ENCODE results near the gene KRTAP1-5.
"Not testable (repeated sequence)": the region's sequence is repeated elsewhere in the genome, so short reads cannot be mapped to it uniquely, and the experiment has no call there.

The KRTAP1-5 gene

GRCh38 chr17:41002814-41003213, 24.2 kb downstream of the KRTAP1-5 start:
- no peak for FAIRE-seq

GRCh38 chr17:41001795-41002194, 25.2 kb downstream of the KRTAP1-5 start:
- FAIRE-seq = no peak

GRCh38 chr17:40999563-40999962, 27.4 kb downstream of the KRTAP1-5 start, which contains the start of gene KRTAP3-2:
Gene KRTAP3-2 (minus strand): TSS chr17:40999906. CDS start chr17:40999853, 53 bp downstream.
- not testable (repeated sequence) for FAIRE-seq

GRCh38 chr17:40997361-40997760, 29.6 kb downstream of the KRTAP1-5 start:
- no peak for FAIRE-seq

GRCh38 chr17:40996829-40997228, 30.2 kb downstream of the KRTAP1-5 start:
- FAIRE-seq = no peak

- no peak for FAIRE-seq
Observed at GRCh38 chr17:40995116-40995515, 31.9 kb downstream of the KRTAP1-5 start.

GRCh38 chr17:40993839-40994238, 33.2 kb downstream of the KRTAP1-5 start, which contains the start of gene KRTAP3-3:
Gene KRTAP3-3 (minus strand): TSS chr17:40994164. CDS start chr17:40994097, 67 bp downstream.
- no peak for FAIRE-seq

- FAIRE-seq = no peak
Observed at GRCh38 chr17:40993084-40993483, 33.9 kb downstream of the KRTAP1-5 start.

GRCh38 chr17:40992666-40993065, 34.3 kb downstream of the KRTAP1-5 start:
- FAIRE-seq = no peak

GRCh38 chr17:40986920-40987319, 40.1 kb downstream of the KRTAP1-5 start:
- no peak for FAIRE-seq

- FAIRE-seq = no peak
Observed at GRCh38 chr17:40984226-40984625, 42.8 kb downstream of the KRTAP1-5 start, which contains the start of gene KRT40. Gene KRT40 (minus strand): TSS chr17:40984326. CDS start chr17:40984273, 53 bp downstream.

- FAIRE-seq = no peak
Observed at GRCh38 chr17:40981115-40981514, 45.9 kb downstream of the KRTAP1-5 start.

- FAIRE-seq = no peak
Observed at GRCh38 chr17:40980596-40980995, 46.4 kb downstream of the KRTAP1-5 start.

GRCh38 chr17:40980117-40980516, 46.9 kb downstream of the KRTAP1-5 start:
- no peak for FAIRE-seq

GRCh38 chr17:40978575-40979151, 48.3 kb downstream of the KRTAP1-5 start:
- no peak for FAIRE-seq
